Right ventricle myocardium inferior (tissue), 1 donor: Measurements from ENCODE around the gene SSPN. TPM values are rescaled to one million over a fixed set of nuclear protein-coding genes. Genes with fewer than 3 reads are reported as not detected.

ENCODE experiments used
- ATAC-seq: fragments of 200-7000 bp; cut with Tn5 transposase; one replicate; pipeline ENCODE4 v1.9.1; 2020; ENCODE audit warnings: mild to moderate bottlenecking, moderate library complexity
- DNase-seq: peaks from one replicate; pipeline ENCODE4 v3.0.0; 2021; ENCODE audit errors: missing footprints
- intact Hi-C: fragments of 100-400 bp; cut with DNase I; formaldehyde crosslinking; loops from one replicate; pipeline ENCODE4 v1.11.0; 2022
- total RNA-seq: library from RNA; stranded (reverse); fragmentation: NEBNext Ultra II Directional; extraction: Animal tissue kit (Norgen Biotek cat#: 25700); gene quantifications from one replicate; pipeline ENCODE4 v1.2.1, GENCODE V29; 2021
- donor health status: DM: no; HTN: yes; CAD: no; lungs with severe emphysema.

SSPN gene
- total RNA-seq, 1 donor from 2014 or later: 49.8 TPM

DNA sequence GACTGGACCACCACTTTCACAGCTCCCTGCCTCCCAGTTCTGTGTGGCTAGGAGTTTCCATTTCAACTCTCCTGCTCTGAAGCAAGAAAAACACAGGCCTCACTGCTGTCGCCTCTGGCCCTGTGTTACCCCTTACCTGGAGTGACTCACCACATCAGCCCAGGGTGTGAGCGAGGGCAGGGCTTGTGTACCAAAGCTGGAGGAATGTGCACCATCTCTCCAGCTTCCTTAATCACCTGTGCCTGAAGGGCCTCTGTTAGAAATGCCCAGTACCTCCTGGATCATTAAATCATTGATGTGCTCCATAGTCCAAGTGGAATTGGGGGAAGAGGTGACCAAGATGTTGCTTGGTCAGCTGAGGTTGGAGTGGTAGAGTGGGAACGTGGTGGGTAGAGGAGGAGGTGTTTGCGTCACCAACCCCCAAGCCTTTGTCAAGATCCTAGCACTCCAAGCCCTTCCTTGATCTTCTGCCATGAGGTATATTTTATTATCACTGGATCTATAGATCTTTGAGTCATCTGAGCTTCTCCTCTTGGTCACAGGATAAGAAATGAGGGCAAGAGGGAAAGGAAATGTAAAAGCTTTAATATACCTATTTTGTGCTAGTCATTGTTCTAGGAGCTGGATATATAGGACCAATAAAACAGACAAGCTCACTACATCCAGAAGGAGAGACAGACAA is 51.3 kb downstream of the SSPN start:
- DNase-seq (no peak), ATAC-seq (no peak)
- intact Hi-C loops: no loop called here

- intact Hi-C loops: no loop called here
- no peak for ATAC-seq
Measured at GRCh38 chr12:26247873-26248272, 52.5 kb downstream of the SSPN start.

GRCh38 chr12:26250801-26251200 is 55.4 kb downstream of the SSPN start:
- intact Hi-C loops: no loop called here
- DNase-seq (no peak), ATAC-seq (no peak)

More at GRCh38 chr12:26247873-26248272, 52.5 kb downstream of the SSPN start:
- DNase-seq: no peak

- intact Hi-C loops: no loop called here
- peak; percentile 68 for DNase-seq
- peak; percentile 94 for ATAC-seq
Measured at GRCh38 chr12:26251600-26251999, 56.2 kb downstream of the SSPN start.

GRCh38 chr12:26252946-26253345 is 57.6 kb downstream of the SSPN start:
- intact Hi-C loops: no loop called here
- ATAC-seq (no peak), DNase-seq (no peak)

DNA sequence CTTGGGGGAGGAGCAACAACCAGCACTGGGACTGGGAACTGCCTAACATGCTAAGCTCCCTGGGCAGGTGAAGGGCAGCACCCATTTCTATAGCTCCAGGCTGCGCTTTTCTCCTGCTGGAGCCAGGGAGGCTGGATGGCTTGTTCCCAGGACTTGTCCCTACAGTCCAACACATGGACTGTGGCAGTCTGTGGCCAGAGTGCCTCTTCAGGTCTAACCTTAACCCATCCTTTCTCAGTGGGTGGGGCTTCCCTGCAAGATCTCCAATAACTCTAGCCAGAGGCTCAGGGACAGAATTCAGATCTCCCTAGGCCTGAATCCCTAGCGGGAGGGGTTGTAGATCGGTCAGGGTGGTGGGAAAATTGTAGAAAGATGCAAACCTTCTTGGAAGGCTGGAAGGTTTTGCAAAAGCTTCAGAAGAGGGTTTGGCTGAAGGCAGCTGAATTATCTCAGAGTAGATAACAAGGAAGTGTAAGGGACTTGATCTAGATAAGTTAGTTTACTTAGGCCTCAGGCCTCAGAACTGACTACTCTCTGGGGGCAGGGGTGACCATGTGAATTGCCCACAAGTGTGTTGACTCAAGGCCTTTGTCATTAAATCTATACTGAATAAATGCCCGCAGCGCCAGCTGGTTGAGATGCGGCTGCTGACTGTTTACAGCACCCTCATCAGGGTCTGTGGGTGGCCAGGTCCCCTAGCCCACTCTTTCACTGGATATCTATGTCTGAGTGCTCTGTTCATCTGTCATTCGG is 60.7 kb downstream of the SSPN start:
- ATAC-seq (no peak), DNase-seq (no peak)
- intact Hi-C loops: no loop called here

- no peak for DNase-seq
- ATAC-seq: peak; percentile 44
- intact Hi-C loops: no loop called here
Measured at GRCh38 chr12:26264215-26264838, 69.0 kb downstream of the SSPN start.

DNA sequence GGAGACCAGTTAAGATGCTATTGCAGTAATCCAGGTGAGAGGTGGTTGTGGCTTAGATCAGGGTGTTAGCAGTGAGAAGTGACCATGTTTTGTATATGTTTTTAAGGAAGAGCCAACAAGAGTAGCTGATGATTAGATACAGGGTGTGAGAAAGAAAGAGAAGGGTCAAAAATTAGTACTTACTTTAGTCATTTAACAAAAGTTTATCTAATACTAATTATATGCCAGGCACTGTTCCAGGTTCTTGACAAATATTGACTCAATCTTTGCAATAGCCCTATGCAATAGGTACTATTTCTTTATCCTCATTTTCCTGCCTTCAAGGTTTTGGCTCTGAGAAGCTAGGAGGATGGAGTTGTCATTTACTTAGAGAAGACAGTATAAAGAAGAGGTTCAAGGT is 70.2 kb downstream of the SSPN start:
- DNase-seq: no peak
- no peak for ATAC-seq
- intact Hi-C loops: no loop called here

DNA sequence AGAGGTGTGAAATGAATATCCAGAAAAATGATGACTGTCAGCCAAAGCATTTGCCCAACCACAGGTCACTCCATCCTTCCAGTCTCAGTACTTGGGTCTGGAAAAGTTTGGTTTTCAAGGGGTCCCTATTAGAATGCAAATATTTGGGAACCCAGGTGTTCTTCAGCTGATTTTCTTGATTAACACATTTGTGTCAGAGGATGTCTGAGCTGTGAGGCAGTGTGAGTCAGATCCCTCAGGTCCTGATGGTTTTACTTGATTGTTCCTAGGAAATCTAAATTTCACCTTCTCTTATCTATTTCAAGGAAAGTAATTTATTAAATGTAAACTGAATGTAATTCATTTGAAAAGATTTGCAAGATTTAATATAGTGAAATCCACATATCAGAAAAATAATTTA is 71.5 kb downstream of the SSPN start:
- no peak for ATAC-seq
- no peak for DNase-seq
- intact Hi-C loops: no loop called here

- no peak for DNase-seq
- no peak for ATAC-seq
- intact Hi-C loops: no loop called here
Measured at GRCh38 chr12:26268841-26269561, 73.6 kb downstream of the SSPN start.

GRCh38 chr12:26269562-26270284 is 74.3 kb downstream of the SSPN start:
- ATAC-seq (no peak), DNase-seq (no peak)
- intact Hi-C loops: loop anchor here (10.0 kb wide), 1 partner anchor 145 kb away; the partner anchor contains the start of gene BHLHE41

DNA sequence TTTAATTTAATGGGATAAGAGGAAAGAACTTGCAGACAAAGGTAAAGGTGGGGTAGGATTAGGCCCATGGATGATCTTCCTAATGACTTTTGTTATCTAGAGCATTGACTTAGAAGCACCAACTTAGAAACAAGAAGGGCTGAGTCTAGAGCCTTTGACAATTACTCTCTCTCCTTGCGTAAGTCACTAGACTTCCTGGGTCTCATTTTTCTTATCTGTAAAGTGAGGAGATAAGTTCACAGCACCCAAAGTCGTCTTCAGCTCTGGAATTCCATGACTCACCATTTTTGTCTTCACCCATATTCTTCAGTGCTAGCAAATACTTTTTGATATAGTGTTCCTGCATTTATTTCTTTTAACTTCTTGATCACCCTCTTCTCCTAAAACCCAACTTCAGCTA is 75.7 kb downstream of the SSPN start:
- intact Hi-C loops: loop anchor here (10.0 kb wide), 1 partner anchor 146 kb away; the partner anchor contains the start of gene BHLHE41
- DNase-seq (no peak), ATAC-seq (no peak)

GRCh38 chr12:26271889-26272492 is 76.6 kb downstream of the SSPN start:
- intact Hi-C loops: loop anchor here (10.0 kb wide), 1 partner anchor 147 kb away; the partner anchor contains the start of gene BHLHE41

GRCh38 chr12:26272851-26273250 is 77.5 kb downstream of the SSPN start:
- DNase-seq (no peak), ATAC-seq (no peak)
- intact Hi-C loops: loop anchor here (10.0 kb wide), 1 partner anchor 148 kb away; the partner anchor contains the start of gene BHLHE41

More at GRCh38 chr12:26271889-26272492, 76.6 kb downstream of the SSPN start:
- ATAC-seq: no peak
- DNase-seq: peak; percentile 90

GRCh38 chr12:26273811-26274210 is 78.4 kb downstream of the SSPN start:
- DNase-seq (no peak), ATAC-seq (no peak)
- intact Hi-C loops: loop anchor here (10.0 kb wide), 1 partner anchor 149 kb away; the partner anchor contains the start of gene BHLHE41

GRCh38 chr12:26274441-26275312 is 79.3 kb downstream of the SSPN start:
- ATAC-seq (peak; percentile 97), DNase-seq (peak; percentile 89)
- intact Hi-C loops: loop anchor here (10.0 kb wide), 1 partner anchor 150 kb away; the partner anchor contains the start of gene BHLHE41
